Measurements from ENCODE around the gene RPL21. TPM values are rescaled to one million over a fixed set of nuclear protein-coding genes. Genes with fewer than 3 reads are reported as not detected.
"Not testable (repeated sequence)": the region's sequence is repeated elsewhere in the genome, so short reads cannot be mapped to it uniquely, and the experiment has no call there.

Gene RPL21
- total RNA-seq, 1 experiment from 2014 or later: 986 TPM

DNA sequence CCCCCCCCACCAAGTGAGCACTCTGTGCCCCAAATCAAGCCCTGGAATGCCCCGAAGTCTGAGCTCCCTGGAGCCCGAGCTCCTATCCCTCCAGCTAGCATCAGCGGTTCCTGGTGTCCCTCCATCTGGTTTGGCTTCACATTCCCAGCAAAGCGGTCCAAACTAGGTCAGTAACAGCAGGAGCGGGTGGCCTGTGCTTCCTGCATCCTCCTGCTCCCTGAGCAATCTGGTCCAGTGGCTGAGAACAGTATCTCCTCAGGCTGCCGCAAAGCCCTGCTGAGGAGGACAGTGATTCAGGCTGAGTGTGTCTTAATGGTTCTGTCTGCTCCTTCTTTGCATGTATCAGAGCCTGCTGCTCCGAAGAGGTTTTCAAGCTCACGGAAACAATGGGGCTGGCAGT is 45.1 kb downstream of the RPL21 start:
- TF ChIP-seq, protein P1, sequence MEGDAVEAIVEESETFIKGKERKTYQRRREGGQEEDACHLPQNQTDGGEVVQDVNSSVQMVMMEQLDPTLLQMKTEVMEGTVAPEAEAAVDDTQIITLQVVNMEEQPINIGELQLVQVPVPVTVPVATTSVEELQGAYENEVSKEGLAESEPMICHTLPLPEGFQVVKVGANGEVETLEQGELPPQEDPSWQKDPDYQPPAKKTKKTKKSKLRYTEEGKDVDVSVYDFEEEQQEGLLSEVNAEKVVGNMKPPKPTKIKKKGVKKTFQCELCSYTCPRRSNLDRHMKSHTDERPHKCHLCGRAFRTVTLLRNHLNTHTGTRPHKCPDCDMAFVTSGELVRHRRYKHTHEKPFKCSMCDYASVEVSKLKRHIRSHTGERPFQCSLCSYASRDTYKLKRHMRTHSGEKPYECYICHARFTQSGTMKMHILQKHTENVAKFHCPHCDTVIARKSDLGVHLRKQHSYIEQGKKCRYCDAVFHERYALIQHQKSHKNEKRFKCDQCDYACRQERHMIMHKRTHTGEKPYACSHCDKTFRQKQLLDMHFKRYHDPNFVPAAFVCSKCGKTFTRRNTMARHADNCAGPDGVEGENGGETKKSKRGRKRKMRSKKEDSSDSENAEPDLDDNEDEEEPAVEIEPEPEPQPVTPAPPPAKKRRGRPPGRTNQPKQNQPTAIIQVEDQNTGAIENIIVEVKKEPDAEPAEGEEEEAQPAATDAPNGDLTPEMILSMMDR (conservative IDR thresholded peaks at IDR 0.05; ENCODE audit: low read depth, low read length): no peak
- TF ChIP-seq EZH2 (IDR thresholded peaks at IDR 0.05; ENCODE audit: borderline replicate concordance, low read depth, low read length, poor library complexity, severe bottlenecking): no peak
- DNase-seq (ENCODE audit: low spot score): no peak
- no TSS peak for BruUV-seq (replicated peaks)
- peaks cover 11% of the 10 kb centered on the region for H3K27me3 ChIP-seq (replicated peaks; ENCODE audit: insufficient read depth, low read depth, low read length, poor library complexity)
- no peak overlapping the region for H3K27ac ChIP-seq (ENCODE audit: low read depth, low read length, poor library complexity, severe bottlenecking)
- no peaks in the 10 kb centered on the region for H3K36me3 ChIP-seq (ENCODE audit: insufficient read depth, low read length, poor library complexity, severe bottlenecking)
- intact Hi-C loops (cut with micrococcal nuclease; ENCODE audit: unreplicated experiment): no loop called here
- H3K9me3 ChIP-seq (ENCODE audit: low read depth, low read length, poor library complexity, severe bottlenecking): no peaks in the 10 kb centered on the region
- no peaks in the 10 kb centered on the region for H3K4me1 ChIP-seq (ENCODE audit: insufficient read depth, low read length, poor library complexity, severe bottlenecking)
- CTCF ChIA-PET: no interaction called here
- no peak overlapping the region for H3K4me3 ChIP-seq (ENCODE audit: low read depth, low read length, poor library complexity, severe bottlenecking)
- POLR2A ChIA-PET (ENCODE audit: low non-redundant PET): no interaction called here

DNA sequence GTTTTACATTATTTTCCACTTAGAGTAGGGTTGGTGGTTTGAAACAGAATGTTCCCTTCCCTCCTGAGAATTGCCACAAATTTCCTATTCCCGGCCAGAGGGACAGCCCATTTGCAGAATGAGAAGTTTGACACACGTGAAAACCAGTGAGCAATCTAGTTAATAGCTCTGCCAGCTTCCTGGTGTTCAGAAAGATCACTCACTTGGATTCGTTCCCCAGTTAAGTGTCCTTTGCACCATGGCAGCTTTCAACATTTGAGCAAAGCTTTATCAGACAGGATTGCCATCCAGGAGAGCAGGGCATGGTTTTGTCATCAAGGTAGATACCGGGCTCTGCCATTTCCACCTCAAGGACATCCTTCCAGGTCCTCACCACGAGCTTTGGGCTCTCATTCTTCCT is 47.5 kb downstream of the RPL21 start:
- POLR2A ChIA-PET (ENCODE audit: low non-redundant PET): no interaction called here
- Histone ChIP-seq H3K9me3 (ENCODE audit: low read depth, low read length, poor library complexity, severe bottlenecking) (no peaks in the 10 kb centered on the region), H3K4me3 (ENCODE audit: low read depth, low read length, poor library complexity, severe bottlenecking) (no peak overlapping the region), H3K4me1 (ENCODE audit: insufficient read depth, low read length, poor library complexity, severe bottlenecking) (no peaks in the 10 kb centered on the region), H3K36me3 (ENCODE audit: insufficient read depth, low read length, poor library complexity, severe bottlenecking) (no peaks in the 10 kb centered on the region), H3K27ac (ENCODE audit: low read depth, low read length, poor library complexity, severe bottlenecking) (no peak overlapping the region), H3K27me3 (replicated peaks; ENCODE audit: insufficient read depth, low read depth, low read length, poor library complexity) (peaks cover 5% of the 10 kb centered on the region)
- CTCF ChIA-PET: no interaction called here
- no TSS peak for BruUV-seq (replicated peaks)
- TF ChIP-seq EZH2 (IDR thresholded peaks at IDR 0.05; ENCODE audit: borderline replicate concordance, low read depth, low read length, poor library complexity, severe bottlenecking): no peak
- TF ChIP-seq, protein P1 (conservative IDR thresholded peaks at IDR 0.05; ENCODE audit: low read depth, low read length): no peak
- intact Hi-C loops (cut with micrococcal nuclease; ENCODE audit: unreplicated experiment): no loop called here
- DNase-seq (ENCODE audit: low spot score): no peak

DNA sequence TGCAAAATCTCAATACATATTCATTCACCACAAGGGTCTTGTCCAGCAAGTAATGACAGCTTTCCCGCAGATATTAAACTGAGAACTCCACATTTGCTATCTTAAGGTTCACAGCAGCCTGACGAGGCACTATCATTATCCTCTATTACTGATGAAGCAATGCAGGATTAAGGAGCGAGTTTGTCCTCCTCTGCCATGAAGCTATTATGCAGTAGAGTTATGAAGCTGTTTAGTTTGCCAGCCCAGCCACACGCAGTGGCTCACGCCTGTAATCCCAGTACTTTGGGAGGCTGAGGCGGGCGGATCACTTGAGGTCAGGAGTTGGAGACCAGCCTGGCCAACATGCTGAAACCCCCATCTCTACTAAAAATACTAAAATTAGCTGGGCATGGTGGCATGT is 49.0 kb downstream of the RPL21 start:
- POLR2A ChIA-PET (ENCODE audit: low non-redundant PET); BruUV-seq (replicated peaks); H3K4me3 ChIP-seq (ENCODE audit: low read depth, low read length, poor library complexity, severe bottlenecking); CTCF ChIA-PET; intact Hi-C loops (cut with micrococcal nuclease; ENCODE audit: unreplicated experiment); H3K27ac ChIP-seq (ENCODE audit: low read depth, low read length, poor library complexity, severe bottlenecking); H3K27me3 ChIP-seq (replicated peaks; ENCODE audit: insufficient read depth, low read depth, low read length, poor library complexity); H3K4me1 ChIP-seq (ENCODE audit: insufficient read depth, low read length, poor library complexity, severe bottlenecking); H3K36me3 ChIP-seq (ENCODE audit: insufficient read depth, low read length, poor library complexity, severe bottlenecking); DNase-seq (ENCODE audit: low spot score); H3K9me3 ChIP-seq (ENCODE audit: low read depth, low read length, poor library complexity, severe bottlenecking): not testable (repeated sequence)

DNA sequence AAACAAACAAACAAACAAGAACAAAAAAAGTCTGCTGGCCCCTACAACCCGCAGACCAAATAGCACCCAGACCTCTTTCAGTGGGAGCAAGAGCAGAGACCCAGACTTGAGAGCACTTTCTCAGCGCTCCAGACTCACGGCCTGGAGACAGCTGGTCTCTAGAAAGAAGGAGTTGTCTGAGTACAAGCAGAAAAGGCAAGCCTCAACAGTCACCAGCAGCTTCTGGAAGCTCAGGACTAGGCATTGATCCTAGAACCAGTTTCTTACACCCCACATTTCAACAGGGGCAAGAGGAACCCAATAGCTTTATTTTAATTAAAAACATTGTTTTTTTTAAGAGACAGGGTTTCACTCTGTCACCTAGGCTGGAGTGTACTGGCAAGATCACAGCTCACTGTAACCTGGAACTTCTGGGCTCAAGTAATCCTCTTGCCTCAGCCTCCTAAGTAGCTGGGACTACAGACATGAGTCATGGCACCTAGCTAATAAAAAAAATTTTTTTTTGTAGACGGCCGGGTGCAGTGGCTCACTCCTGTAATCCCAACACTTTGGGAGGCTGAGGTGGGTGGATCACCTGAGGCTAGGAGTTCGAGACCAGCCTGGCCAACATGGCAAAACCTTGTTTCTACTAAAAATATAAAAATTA is 49.7 kb downstream of the RPL21 start:
- no peaks in the 10 kb centered on the region for H3K9me3 ChIP-seq (ENCODE audit: low read depth, low read length, poor library complexity, severe bottlenecking)
- no peak overlapping the region for H3K27ac ChIP-seq (ENCODE audit: low read depth, low read length, poor library complexity, severe bottlenecking)
- ChIA-PET POLR2A (ENCODE audit: low non-redundant PET) (no interaction called here), CTCF (no interaction called here)
- no peak for TF ChIP-seq EZH2 (IDR thresholded peaks at IDR 0.05; ENCODE audit: borderline replicate concordance, low read depth, low read length, poor library complexity, severe bottlenecking)
- TF ChIP-seq, protein P1 (conservative IDR thresholded peaks at IDR 0.05; ENCODE audit: low read depth, low read length): no peak
- no peak overlapping the region for H3K4me3 ChIP-seq (ENCODE audit: low read depth, low read length, poor library complexity, severe bottlenecking)
- H3K27me3 ChIP-seq (replicated peaks; ENCODE audit: insufficient read depth, low read depth, low read length, poor library complexity): no peaks in the 10 kb centered on the region
- DNase-seq (ENCODE audit: low spot score): no peak
- H3K36me3 ChIP-seq (ENCODE audit: insufficient read depth, low read length, poor library complexity, severe bottlenecking): no peaks in the 10 kb centered on the region
- no TSS peak for BruUV-seq (replicated peaks)
- no peaks in the 10 kb centered on the region for H3K4me1 ChIP-seq (ENCODE audit: insufficient read depth, low read length, poor library complexity, severe bottlenecking)
- intact Hi-C loops (cut with micrococcal nuclease; ENCODE audit: unreplicated experiment): no loop called here

Measured in A673 (cell line).